K562 (cell line): ENCODE measurements around the gene NKD1. TPM values are rescaled to one million over a fixed set of nuclear protein-coding genes. Genes with fewer than 3 reads are reported as not detected.

Source experiments
- CTBP1 ChIP-seq: fragments of 450-650 bp; IDR thresholded peaks from 2 replicates; pipeline ENCODE4 v1.6.1; 2016; ENCODE audit warnings: borderline replicate concordance
- DEAF1 ChIP-seq: fragments of 450-650 bp; formaldehyde crosslinking; IDR thresholded peaks from 2 replicates; pipeline ENCODE4 v1.4.0; 2020; ENCODE audit warnings: mild to moderate bottlenecking, moderate library complexity
- ILF3 ChIP-seq: fragments of 450-650 bp; IDR thresholded peaks from 2 replicates; pipeline ENCODE4 v1.6.1; 2018; ENCODE audit warnings: antibody characterized with exemption, mild to moderate bottlenecking, moderate library complexity, borderline replicate concordance
- JUND ChIP-seq, 2 experiments: IDR thresholded peaks; 2 replicates in 1 of 2; 3 replicates in 1 of 2; pipeline ENCODE4 v1.6.1; 2011; ENCODE audit warnings: borderline replicate concordance in 2 of 2, low read depth in 2 of 2, low read length in 2 of 2, improper control_type of control experiment in 1 of 2, missing biosample characterization in 1 of 2, missing genetic modification characterization in 1 of 2, missing genetic modification reagents in 1 of 2
- RAD21 ChIP-seq, 2 experiments: fragments of 250-450 bp in 1 of 2; fragments of 450-650 bp in 1 of 2; sonication (Bioruptor Pico) in 1 of 2; formaldehyde crosslinking in 1 of 2; IDR thresholded peaks in 1 of 2; conservative IDR thresholded peaks in 1 of 2; 2 replicates each; pipeline versions ENCODE4 v1.4.0 to v1.8.0; 2020 to 2022; ENCODE audit warnings: mild to moderate bottlenecking in 2 of 2, moderate library complexity in 1 of 2
- RB1 ChIP-seq: fragments of 450-650 bp; IDR thresholded peaks from 2 replicates; pipeline ENCODE4 v1.6.1; 2017; ENCODE audit warnings: low read depth, mild to moderate bottlenecking
- REST ChIP-seq, 2 experiments: fragments of 450-650 bp; formaldehyde crosslinking in 1 of 2; IDR thresholded peaks; 2 replicates each; pipeline versions ENCODE4 v1.4.0 to v1.6.1; 2014 to 2020; ENCODE audit warnings: mild to moderate bottlenecking in 2 of 2, borderline replicate concordance in 1 of 2, low read depth in 1 of 2
- SMC3 ChIP-seq: conservative IDR thresholded peaks from 2 replicates; pipeline ENCODE4 v1.6.1; 2011; ENCODE audit warnings: low read depth, low read length, improper control_type of control experiment; ENCODE audit not compliant: insufficient read depth
- STAG1 ChIP-seq: sonication (generic); formaldehyde crosslinking; IDR thresholded peaks from 2 replicates; pipeline ENCODE4 v1.5.0; 2020; ENCODE audit warnings: missing genetic modification reagents, borderline replicate concordance
- TFAP4 ChIP-seq: sonication (generic); formaldehyde crosslinking; IDR thresholded peaks from 2 replicates; pipeline ENCODE4 v1.8.0; 2022; ENCODE audit warnings: missing genetic modification reagents, mild to moderate bottlenecking, moderate library complexity, borderline replicate concordance
- ZNF212 ChIP-seq: fragments of 450-650 bp; formaldehyde crosslinking; IDR thresholded peaks from 2 replicates; pipeline ENCODE4 v1.4.0; 2020; ENCODE audit warnings: mild to moderate bottlenecking
- polyA plus RNA-seq, 8 experiments: library from polyadenylated mRNA; depleted of rRNA in 4 of 8; stranded (reverse) in 5 of 8; unstranded in 3 of 8; fragments of >200 nt; fragmentation: Nextera tagmentation in 2 of 8; fragmentation: Illumina TruSeq in 1 of 8; extraction: Ambion mirVana in 2 of 8; extraction: Trizol in 1 of 8; gene quantifications; 2 replicates each; pipeline versions ENCODE4 v1.2.1 to v1.2.3, GENCODE V29; 2011 to 2014; ENCODE audit warnings: inconsistent platforms in 1 of 8, missing spikeins in 1 of 8
- total RNA-seq, 7 experiments: library from RNA; depleted of rRNA in 6 of 7; stranded (reverse); fragments of >200 nt in 6 of 7; fragmentation: Illumina TruSeq in 2 of 7; extraction: Trizol in 2 of 7; gene quantifications; 2 replicates each; pipeline versions ENCODE4 v1.2.1 to v1.2.3, GENCODE V29; 2011 to 2021; ENCODE audit warnings: low replicate concordance in 1 of 7

Gene NKD1
- total and polyA plus RNA-seq, 9 of the 15 experiments (the other 6 are each of a cell fraction or from before 2014, with no cell fraction given) = under 0.01 to 0.24 (median 0.04) TPM; not detected in 2

- peak; percentile 75; the same call in 1 of the 2 replicates for TF ChIP-seq REST (IDR thresholded peaks at IDR 0.05; ENCODE audit: borderline replicate concordance)
- TF ChIP-seq REST (CRISPR knock-in tag; IDR thresholded peaks at IDR 0.05; ENCODE audit: low read depth) = no peak
- peak; percentile 84 for TF ChIP-seq TFAP4 (CRISPR knock-in tag)
- 0 out of 2 replicates have a peak, but pooled peaks have one; percentile 22 for TF ChIP-seq JUND (IDR thresholded peaks at IDR 0.05; ENCODE audit: borderline replicate concordance, low read depth, low read length)
- no peak; the same call in 2 of the 3 replicates for TF ChIP-seq JUND (tag; IDR thresholded peaks at IDR 0.05; ENCODE audit: borderline replicate concordance, low read depth, low read length)
- TF ChIP-seq RAD21 (CRISPR knock-in tag; conservative IDR thresholded peaks at IDR 0.05 in 1 of 2, IDR thresholded peaks at IDR 0.05 in 1 of 2) = peak; percentile 87 to 89
- peak; percentile 79 for TF ChIP-seq SMC3
- TF ChIP-seq ZNF212 = no peak
- 0 out of 2 replicates have a peak, but pooled peaks have one; percentile 27 for TF ChIP-seq CTBP1
- peak; percentile 50; the same call in 1 of the 2 replicates for TF ChIP-seq RB1
- no peak for TF ChIP-seq ILF3
- TF ChIP-seq DEAF1 (CRISPR knock-in tag) = peak; percentile 62; the same call in 1 of the 2 replicates
- peak; percentile 70; the same call in 1 of the 2 replicates for TF ChIP-seq STAG1
- TF ChIP-seq, all 486 proteins: peak for 11
These were observed 117.1 kb downstream of the NKD1 start (continued) for GRCh38 chr16:50665128-50665878.
